Gastroesophageal sphincter (tissue), 3 donors: ENCODE results near the gene AKTIP.

Source experiments
- EP300 ChIP-seq: sonication (generic); formaldehyde crosslinking; IDR thresholded peaks from one replicate; pipeline ENCODE4 v1.6.1; 2017; ENCODE audit warnings: antibody characterized with exemption, mild to moderate bottlenecking
- POLR2A ChIP-seq, 2 donors: fragments of 450-650 bp; IDR thresholded peaks; one replicate each; pipeline ENCODE4 v1.6.1; 2017; ENCODE audit warnings: antibody characterized with exemption in 2 of 2, mild to moderate bottlenecking in 2 of 2, moderate library complexity in 1 of 2
- POLR2AphosphoS5 ChIP-seq: sonication (generic); formaldehyde crosslinking; IDR thresholded peaks from one replicate; pipeline ENCODE4 v1.6.1; 2017; ENCODE audit warnings: antibody characterized with exemption
- TF ChIP-seq, protein P1 (sequence below), 4 experiments: fragments of 200-600 bp in 2 of 4; fragments of 450-650 bp in 2 of 4; sonication (generic) in 1 of 4; IDR thresholded peaks; one replicate each; pipeline ENCODE4 v1.5.1; 2017 to 2019; ENCODE audit warnings: antibody characterized with exemption in 4 of 4, mild to moderate bottlenecking in 2 of 4, moderate library complexity in 2 of 4

DNA sequence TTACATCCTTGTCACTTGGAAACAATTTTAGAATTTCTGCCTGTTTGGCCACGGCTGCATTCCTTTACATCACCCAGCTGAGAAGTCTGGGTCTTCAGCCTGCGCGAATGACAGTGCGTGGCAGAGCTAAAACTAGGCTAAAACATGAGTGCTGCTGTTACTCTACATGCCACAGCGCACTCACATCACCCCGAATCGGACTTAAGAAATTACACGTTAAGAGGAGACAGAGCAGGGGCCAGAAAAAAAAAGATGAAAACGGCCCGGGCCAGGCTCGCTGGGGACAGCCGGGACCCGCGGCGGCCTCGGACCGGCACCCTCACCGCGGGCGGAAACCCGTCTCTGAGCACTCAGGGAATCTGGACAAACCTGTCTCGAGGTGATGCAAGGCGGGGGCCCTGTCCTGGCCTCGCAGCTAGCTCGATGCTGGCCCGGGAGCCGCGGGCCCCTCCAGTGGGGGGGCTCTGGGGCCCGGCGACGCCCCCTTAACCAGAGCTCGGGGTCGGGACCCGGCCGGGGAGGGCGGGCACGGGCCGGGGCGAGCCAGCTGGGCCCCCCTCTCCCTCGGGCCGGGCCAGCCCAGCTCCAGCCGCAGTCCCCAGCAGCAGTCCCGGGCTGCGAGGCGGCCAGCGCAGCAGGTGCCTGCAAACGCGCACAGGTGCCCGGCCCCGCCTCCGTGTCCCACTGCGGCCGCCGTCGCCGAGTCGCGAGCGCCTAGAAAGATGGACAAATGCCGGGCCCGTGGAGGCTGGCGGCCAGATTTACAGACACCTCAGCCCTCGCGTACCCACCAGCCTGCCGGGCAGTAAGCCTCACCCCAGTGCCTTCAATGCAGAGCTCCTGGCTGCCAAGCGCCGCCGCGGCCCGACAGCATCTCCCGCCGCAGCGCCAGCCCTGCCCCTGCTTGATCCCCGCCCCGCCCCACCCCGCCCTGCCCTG, at the start of gene AKTIP:
- no peak for TF ChIP-seq POLR2AphosphoS5
- TF ChIP-seq POLR2A (IDR thresholded peaks at IDR 0.05): peak in 1 of 2 donors; percentile 47
- TF ChIP-seq, protein P1, sequence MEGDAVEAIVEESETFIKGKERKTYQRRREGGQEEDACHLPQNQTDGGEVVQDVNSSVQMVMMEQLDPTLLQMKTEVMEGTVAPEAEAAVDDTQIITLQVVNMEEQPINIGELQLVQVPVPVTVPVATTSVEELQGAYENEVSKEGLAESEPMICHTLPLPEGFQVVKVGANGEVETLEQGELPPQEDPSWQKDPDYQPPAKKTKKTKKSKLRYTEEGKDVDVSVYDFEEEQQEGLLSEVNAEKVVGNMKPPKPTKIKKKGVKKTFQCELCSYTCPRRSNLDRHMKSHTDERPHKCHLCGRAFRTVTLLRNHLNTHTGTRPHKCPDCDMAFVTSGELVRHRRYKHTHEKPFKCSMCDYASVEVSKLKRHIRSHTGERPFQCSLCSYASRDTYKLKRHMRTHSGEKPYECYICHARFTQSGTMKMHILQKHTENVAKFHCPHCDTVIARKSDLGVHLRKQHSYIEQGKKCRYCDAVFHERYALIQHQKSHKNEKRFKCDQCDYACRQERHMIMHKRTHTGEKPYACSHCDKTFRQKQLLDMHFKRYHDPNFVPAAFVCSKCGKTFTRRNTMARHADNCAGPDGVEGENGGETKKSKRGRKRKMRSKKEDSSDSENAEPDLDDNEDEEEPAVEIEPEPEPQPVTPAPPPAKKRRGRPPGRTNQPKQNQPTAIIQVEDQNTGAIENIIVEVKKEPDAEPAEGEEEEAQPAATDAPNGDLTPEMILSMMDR (IDR thresholded peaks at IDR 0.05): no peak
- no peak for TF ChIP-seq EP300
